ENCODE measurements around the gene LDB2. TPM values are rescaled to one million over a fixed set of nuclear protein-coding genes. Genes with fewer than 3 reads are reported as not detected.

The LDB2 gene
- polyA plus RNA-seq, 3 donors, result not detected

DNA sequence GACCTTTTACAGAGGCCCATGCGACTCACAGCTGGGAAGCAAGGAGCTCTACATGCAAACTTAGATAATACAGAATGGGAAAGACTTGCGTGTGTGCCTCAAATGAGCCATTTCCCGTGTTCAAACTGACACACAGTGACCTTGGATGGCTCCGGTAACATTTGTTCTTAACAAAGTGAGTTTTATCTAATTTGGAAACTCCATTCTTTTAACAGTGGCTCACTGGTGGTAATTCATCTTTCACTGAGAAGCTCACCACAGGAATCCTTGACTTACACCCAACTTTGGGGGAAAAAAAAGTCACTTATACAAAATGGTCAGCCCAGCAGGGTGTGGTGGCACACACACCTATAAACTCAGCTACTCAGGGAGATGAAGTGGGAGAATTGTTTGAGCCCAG is 190.6 kb downstream of the LDB2 start:
- H3K4me2 ChIP-seq (replicated peaks; ENCODE audit: extremely low read depth, low read length, poor library complexity, severe bottlenecking), result no peak overlapping the region
- Mint-ChIP-seq H3K27me3 (ENCODE audit: low read depth in 3 of 3) (peaks cover 2 to 4% (median 2%) of the 10 kb centered on the region in 3 donors), H3K36me3 (no peaks in the 10 kb centered on the region), H3K4me1 (no peaks in the 10 kb centered on the region), H3K9me3 (peaks cover 0 to 2% (median 0%) of the 10 kb centered on the region in 7 donors), H3K4me3 (no peak overlapping the region), H3K27ac (no peak overlapping the region)
- WGBS (ENCODE audit: insufficient coverage), result 100% methylated on average over 1 of the region's 4 CpGs
- no peak overlapping the region for H3K27ac ChIP-seq (ENCODE audit: low read depth in 1 of 2, low read length in 2 of 2)
- H3K79me2 ChIP-seq (ENCODE audit: insufficient read depth, low read length), result no peaks in the 10 kb centered on the region
- no peaks in the 10 kb centered on the region for H3K4me1 ChIP-seq (ENCODE audit: control insufficient read depth in 1 of 2, insufficient read depth in 2 of 2, low read length in 2 of 2)
- intact Hi-C loops (cut with micrococcal nuclease), result no loop called here
- no peaks in the 10 kb centered on the region for H3K27me3 ChIP-seq (ENCODE audit: control insufficient read depth in 2 of 2, insufficient read depth in 2 of 2, low read length in 2 of 2)
- H3K4me3 ChIP-seq (replicated peaks in 1 of 3; ENCODE audit: low read depth in 2 of 3, low read length in 3 of 3), result no peak overlapping the region
- no peak overlapping the region for H2AFZ ChIP-seq (ENCODE audit: insufficient read depth, low read depth, low read length, poor library complexity, severe bottlenecking)
- TF ChIP-seq, protein P1, sequence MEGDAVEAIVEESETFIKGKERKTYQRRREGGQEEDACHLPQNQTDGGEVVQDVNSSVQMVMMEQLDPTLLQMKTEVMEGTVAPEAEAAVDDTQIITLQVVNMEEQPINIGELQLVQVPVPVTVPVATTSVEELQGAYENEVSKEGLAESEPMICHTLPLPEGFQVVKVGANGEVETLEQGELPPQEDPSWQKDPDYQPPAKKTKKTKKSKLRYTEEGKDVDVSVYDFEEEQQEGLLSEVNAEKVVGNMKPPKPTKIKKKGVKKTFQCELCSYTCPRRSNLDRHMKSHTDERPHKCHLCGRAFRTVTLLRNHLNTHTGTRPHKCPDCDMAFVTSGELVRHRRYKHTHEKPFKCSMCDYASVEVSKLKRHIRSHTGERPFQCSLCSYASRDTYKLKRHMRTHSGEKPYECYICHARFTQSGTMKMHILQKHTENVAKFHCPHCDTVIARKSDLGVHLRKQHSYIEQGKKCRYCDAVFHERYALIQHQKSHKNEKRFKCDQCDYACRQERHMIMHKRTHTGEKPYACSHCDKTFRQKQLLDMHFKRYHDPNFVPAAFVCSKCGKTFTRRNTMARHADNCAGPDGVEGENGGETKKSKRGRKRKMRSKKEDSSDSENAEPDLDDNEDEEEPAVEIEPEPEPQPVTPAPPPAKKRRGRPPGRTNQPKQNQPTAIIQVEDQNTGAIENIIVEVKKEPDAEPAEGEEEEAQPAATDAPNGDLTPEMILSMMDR (IDR thresholded peaks at IDR 0.05), result no peak
- DNase-seq, result no peak
- H4K20me1 ChIP-seq (ENCODE audit: insufficient read depth, low read length), result no peaks in the 10 kb centered on the region
- H3K9ac ChIP-seq (ENCODE audit: insufficient read depth, low read length, poor library complexity, severe bottlenecking), result no peak overlapping the region
- H3K9me3 ChIP-seq (replicated peaks in 1 of 2; ENCODE audit: control insufficient read depth in 1 of 2, insufficient read depth in 1 of 2, low read length in 2 of 2), result no peaks in the 10 kb centered on the region
- no peaks in the 10 kb centered on the region for H3K36me3 ChIP-seq (replicated peaks in 1 of 2; ENCODE audit: control insufficient read depth in 1 of 2, insufficient read depth in 2 of 2, low read length in 2 of 2)

DNA sequence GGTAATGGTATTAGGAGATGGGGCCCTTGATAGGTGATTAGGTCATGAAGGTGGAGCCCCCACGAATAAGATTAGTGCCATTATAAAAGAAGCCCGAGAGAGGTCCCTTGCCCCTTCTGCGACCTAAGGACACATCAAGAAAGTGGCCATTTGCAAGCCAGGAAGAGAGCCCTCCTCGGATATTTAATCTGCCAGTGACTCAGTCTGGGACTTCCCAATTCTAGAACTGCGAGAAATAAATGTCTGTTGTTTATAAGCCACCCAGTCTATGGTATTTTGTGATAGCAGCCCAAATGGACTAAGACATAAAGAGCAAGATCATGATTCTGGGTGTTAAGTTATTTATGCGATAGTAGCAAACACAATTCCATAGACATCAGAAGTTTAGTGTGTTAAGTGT is 192.2 kb downstream of the LDB2 start:
- H3K36me3 Mint-ChIP-seq, result no peaks in the 10 kb centered on the region
- intact Hi-C loops (cut with micrococcal nuclease), result no loop called here

More for the DNA sequence above, 192.2 kb downstream of the LDB2 start:
- no peak for DNase-seq
- H3K9ac ChIP-seq (ENCODE audit: insufficient read depth, low read length, poor library complexity, severe bottlenecking), result no peak overlapping the region
- TF ChIP-seq, protein P1 (IDR thresholded peaks at IDR 0.05), result no peak
- no peaks in the 10 kb centered on the region for H3K79me2 ChIP-seq (ENCODE audit: insufficient read depth, low read length)
- no peaks in the 10 kb centered on the region for H3K36me3 ChIP-seq (replicated peaks in 1 of 2; ENCODE audit: control insufficient read depth in 1 of 2, insufficient read depth in 2 of 2, low read length in 2 of 2)
- WGBS (ENCODE audit: insufficient coverage), result 92% methylated on average over 5 of the region's 6 CpGs
- H3K4me3 Mint-ChIP-seq, result no peak overlapping the region
- no peaks in the 10 kb centered on the region for H3K9me3 ChIP-seq (replicated peaks in 1 of 2; ENCODE audit: control insufficient read depth in 1 of 2, insufficient read depth in 1 of 2, low read length in 2 of 2)
- H3K4me3 ChIP-seq (replicated peaks in 1 of 3; ENCODE audit: low read depth in 2 of 3, low read length in 3 of 3), result no peak overlapping the region
- no peaks in the 10 kb centered on the region for H3K4me1 Mint-ChIP-seq
- H4K20me1 ChIP-seq (ENCODE audit: insufficient read depth, low read length), result no peaks in the 10 kb centered on the region
- no peak overlapping the region for H3K27ac Mint-ChIP-seq
- no peak overlapping the region for H3K27ac ChIP-seq (ENCODE audit: low read depth in 1 of 2, low read length in 2 of 2)
- no peak overlapping the region for H2AFZ ChIP-seq (ENCODE audit: insufficient read depth, low read depth, low read length, poor library complexity, severe bottlenecking)
- H3K27me3 ChIP-seq (ENCODE audit: control insufficient read depth in 2 of 2, insufficient read depth in 2 of 2, low read length in 2 of 2), result no peaks in the 10 kb centered on the region
- H3K9me3 Mint-ChIP-seq, result peaks cover 0 to 2% (median 0%) of the 10 kb centered on the region in 7 donors
- no peak overlapping the region for H3K4me2 ChIP-seq (replicated peaks; ENCODE audit: extremely low read depth, low read length, poor library complexity, severe bottlenecking)
- H3K4me1 ChIP-seq (ENCODE audit: control insufficient read depth in 1 of 2, insufficient read depth in 2 of 2, low read length in 2 of 2), result no peaks in the 10 kb centered on the region
- H3K27me3 Mint-ChIP-seq (ENCODE audit: low read depth in 3 of 3), result peaks cover 1 to 2% (median 2%) of the 10 kb centered on the region in 3 donors

All from CD14-positive monocyte (primary cell).